HuH-7.5 (cell line): ENCODE measurements around the gene PDPK1.
"Not testable (repeated sequence)": the region's sequence is repeated elsewhere in the genome, so short reads cannot be mapped to it uniquely, and the experiment has no call there.

Source experiments
- DNase-seq: peaks from one replicate; pipeline ENCODE4 v3.0.0; 2011; ENCODE audit warnings: low spot score

The PDPK1 gene

GRCh38 chr16:2540912-2541311 is 3.1 kb downstream of the PDPK1 start:
- DNase-seq = not testable (repeated sequence)

DNA sequence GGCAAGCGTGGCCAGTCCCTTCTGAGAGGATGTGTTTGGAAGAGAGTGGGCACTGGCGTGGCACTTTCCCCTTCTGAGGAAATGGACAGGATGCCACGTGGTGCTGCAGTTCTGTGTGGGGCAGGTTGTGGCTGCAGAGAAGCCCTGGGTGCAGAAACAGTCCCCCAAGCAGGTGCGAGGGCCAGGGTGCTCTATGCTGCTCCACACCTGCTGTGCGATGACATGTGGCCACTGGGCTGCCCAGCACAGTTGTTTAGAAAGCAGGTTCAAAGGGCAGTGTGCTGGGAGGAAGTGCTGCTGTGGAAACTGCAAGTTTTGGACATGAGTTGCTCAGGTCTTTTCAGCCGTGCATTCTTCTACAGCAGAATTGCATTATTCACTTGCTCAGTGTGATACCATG is 3.6 kb downstream of the PDPK1 start:
- DNase-seq = not testable (repeated sequence)

- DNase-seq = not testable (repeated sequence)
Observed at GRCh38 chr16:2543771-2544170, 6.0 kb downstream of the PDPK1 start.

DNA sequence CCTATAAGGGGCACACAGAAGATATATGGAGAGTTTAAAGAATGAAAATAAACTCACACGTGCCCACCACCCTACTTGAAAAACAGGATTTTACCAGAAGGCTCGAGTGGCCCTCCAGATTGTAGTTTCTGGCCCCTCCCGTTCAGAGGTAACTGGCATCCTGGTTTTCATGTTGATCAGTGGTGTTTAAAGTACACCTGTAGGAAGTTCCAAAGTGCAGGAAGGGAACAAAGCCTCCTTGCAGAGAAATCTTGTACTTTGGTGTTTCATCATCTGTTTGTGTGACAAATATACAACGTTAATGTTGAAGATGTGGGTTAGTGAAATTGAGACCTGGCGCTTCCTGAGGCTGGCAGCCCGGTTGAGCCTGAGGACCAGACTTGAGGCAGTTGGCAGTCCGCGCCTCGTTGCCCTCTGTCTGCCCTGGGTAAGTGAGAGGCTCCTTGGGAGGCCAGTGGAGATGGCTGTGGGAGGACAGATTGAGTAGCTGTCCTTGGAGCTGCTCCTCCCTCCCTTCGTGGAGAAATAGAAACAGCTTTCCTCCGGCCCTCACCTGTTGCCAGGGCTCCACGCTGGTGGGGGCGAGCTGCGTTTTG is 12.6 kb downstream of the PDPK1 start:
- DNase-seq = not testable (repeated sequence)

DNA sequence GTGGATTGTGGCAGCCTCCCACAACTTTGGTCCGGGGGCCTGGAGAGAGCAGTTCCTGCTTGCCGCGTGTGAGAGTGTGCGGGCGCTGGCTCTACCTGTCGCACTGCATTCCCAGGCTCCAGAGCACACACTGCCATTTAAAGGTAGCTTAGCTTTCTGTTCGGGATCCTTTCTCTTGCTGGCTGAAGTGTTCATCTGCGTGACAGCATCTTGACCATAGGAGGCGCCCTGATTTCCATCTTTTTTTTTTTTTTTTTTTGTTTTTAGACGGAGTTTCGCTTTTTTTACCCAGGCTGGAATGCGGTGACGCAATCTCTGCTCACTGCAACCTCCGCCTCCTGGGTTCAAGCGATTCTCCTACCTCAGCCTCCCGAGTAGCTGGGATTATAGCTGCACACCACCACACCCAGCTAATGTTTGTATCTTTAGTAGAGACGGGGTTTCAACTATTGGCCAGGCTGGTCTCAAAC is 13.6 kb downstream of the PDPK1 start:
- not testable (repeated sequence) for DNase-seq

DNA sequence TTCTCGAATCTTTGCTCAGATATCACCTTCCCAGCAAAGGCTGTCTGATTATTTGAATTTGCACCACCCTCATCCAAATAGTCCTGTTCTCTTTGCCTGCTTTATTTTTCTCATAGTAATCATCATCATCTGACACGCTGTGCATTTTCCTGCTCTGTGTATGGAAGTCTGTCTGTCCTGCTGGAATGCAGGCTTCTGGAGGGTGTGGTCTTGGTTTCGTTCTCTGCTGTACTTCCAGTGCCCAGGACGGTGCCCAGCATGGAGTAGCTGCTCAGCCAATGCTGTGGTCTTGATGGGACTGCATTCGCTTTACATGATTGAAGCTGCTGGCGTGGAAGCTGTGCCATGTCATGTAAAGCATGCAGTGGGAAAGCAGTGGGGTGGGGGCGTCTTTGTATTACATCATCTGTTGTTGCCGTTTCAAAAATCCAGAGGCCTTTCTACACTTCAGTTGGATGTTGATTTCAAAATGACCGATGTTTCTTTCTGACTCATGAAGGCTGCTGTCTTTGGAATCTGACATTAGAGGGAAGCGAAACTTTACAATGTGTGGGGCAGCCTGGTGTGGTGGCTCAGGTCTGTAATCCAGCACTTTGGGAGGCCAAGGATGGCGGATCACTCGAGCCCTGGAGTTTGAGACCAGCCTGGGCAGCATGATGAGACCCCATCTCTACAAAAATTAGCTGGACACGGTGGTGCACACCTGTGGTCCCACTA is 17.0 kb downstream of the PDPK1 start:
- DNase-seq = not testable (repeated sequence)

DNA sequence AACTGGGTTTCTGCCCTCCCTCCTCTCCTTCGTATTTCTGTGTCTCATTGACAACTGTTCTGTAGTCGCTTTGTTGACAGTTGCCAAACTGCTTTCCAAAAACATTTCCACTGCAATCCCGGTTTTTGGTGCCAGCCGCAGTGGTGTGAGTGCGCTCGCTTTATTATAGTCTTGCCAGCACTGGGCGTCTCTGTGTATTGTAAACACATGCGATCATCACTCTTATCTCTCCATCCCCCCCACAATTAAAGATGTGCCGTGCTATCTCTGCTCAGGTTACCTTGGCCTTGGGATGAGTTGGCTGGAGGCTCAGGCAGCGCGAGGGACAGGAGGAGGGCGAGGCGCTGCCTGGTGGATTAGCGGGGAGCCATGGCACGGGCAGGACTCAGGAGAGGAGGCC is 19.3 kb downstream of the PDPK1 start:
- DNase-seq = not testable (repeated sequence)

DNA sequence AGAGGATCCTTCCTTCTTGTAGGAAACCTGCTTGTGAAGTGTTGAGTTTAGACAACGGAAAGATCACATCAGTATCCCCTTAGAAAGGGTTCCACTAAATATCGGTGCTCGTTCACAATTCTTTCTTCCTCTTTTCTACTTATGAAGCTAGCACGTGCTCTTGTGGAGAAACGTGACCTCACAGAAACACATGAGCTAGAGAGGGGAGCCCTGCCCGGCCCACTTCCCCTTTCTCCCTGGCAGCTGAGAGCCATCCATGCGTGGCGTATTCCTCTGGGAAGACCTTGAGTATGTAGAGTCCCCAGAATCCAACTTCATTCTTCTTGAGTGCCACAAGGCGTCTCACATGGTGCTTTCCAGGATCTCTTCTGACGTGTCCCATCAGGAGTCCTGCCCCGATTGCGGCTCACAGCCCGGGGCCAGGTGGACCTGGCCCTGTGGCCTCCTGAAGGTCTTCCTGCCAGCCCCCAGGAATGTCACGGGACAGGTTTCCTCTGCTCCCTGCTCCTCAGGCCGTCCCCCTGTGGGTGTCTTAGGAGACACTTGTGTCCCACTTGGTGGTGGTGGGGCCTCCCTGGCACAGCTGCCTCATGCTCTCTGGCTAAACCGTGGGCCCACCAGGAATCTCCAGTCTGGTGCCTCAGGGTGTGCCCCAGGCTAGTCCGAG is 22.4 kb downstream of the PDPK1 start:
- DNase-seq = not testable (repeated sequence)

DNA sequence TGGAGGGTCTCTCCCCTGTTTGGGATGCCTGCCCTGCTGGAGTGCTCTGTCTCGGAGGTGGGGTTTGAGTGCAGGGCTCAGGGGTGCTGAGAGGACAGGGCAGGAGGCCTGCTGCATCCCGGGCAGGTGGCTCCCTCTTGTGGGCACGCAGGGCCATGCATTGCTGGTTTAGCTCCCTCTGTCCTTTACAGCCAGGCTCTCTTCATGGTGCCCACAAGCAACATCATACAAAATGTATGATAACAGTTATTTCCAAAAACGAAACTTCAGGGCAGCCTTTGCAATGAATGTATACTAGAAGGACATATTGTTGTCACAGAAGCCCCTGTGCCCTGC is 22.9 kb downstream of the PDPK1 start:
- not testable (repeated sequence) for DNase-seq

DNA sequence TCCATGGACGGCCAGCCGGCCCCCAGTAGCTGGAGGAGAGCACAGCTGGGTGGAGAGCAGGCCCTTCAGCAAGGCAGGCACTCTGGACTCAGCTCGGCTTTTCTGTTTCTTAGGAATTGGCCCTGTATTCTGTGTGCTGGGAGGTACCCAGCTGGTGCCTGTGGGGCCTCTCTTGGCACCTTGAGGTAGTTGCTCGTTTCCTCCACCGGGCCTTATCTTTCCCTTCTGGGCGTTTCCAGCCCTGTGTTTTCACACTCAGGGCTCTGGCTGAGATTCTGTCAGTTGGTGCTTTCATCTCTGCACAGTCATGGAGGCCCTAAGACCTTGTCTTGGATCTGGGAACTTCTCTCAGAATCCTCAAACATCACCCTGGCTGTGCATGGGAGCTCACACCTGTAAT is 29.7 kb downstream of the PDPK1 start:
- DNase-seq = not testable (repeated sequence)

- DNase-seq = not testable (repeated sequence)
Observed at GRCh38 chr16:2568573-2568972, 30.8 kb downstream of the PDPK1 start.

DNA sequence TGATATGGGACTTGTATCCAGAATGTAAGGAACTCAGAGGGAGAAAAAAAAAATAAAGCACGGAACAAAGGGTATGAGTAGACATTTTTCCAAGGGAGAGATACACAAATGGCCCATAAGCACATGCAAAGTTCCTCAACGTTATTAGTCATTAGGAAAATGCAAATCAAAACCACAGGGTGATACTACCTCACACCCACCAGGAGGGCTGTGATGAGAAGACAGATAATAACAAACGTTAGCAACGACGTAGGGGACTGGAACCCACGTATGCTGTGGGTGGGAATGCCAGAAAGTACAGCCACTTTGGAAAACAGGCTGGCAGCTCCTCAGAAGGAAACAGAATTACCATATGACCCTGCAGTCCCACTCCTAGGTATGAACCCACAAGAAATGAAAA is 34.9 kb downstream of the PDPK1 start:
- not testable (repeated sequence) for DNase-seq

DNA sequence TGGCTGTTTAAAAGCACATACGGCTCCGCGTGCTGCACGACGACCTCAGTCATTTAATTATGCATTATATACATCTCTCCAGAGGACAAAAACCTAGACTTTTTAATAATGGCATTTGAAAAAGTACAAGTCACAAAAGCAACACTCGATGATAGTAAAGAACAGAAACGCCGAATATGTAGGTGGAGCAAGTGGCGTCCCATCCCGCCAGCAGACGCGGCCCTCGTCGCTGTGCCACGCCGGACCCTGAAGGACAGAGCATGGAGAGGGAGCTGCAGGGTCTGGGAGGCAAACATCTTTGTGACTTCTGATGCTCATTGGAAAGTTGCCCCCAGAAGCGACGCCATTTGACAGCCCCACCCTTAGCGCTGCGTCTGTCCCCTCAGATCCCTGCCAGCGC is 38.0 kb downstream of the PDPK1 start:
- DNase-seq = not testable (repeated sequence)

DNA sequence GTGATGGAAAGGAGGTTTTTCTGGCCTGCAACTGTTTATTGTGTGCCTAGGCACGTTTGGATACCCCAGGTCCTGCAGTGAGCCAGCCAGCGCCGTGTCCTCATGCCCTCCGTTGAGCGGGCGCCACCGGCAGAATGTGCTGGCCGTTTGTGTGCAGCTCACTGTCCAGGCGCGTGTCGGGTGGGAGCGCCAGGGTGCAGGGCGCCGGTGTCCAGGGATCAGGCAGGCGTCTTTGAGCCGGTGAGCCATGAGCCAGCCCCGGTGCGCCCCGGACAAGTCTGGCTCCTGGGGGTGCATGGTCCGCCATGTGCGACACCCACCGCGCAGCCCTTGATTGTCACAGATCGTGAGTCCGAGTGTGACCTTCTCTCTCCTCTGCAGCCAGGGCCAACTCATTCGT is 39.2 kb downstream of the PDPK1 start:
- DNase-seq = not testable (repeated sequence)

DNA sequence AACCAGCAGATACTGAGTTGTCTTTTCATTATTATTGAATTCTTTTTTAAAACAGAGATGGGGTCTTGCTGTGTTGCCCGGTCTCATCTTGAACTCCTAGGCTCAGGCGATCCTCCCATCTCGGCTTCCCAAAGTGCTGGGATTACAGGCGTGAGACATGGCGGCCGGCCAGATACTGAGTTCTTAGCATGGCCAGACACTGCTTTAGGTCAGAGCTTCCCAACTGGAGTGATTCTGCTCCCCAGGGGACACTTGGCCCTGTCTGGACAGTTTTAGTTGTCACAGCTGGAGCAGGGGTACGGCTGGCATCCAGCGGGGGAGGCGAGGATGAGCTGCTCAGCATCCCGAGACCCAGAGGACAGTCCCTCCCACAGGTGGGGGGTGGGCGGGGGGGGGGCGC is 41.1 kb downstream of the PDPK1 start:
- DNase-seq = not testable (repeated sequence)

- not testable (repeated sequence) for DNase-seq
Observed at GRCh38 chr16:2580143-2580542, 42.3 kb downstream of the PDPK1 start.

DNA sequence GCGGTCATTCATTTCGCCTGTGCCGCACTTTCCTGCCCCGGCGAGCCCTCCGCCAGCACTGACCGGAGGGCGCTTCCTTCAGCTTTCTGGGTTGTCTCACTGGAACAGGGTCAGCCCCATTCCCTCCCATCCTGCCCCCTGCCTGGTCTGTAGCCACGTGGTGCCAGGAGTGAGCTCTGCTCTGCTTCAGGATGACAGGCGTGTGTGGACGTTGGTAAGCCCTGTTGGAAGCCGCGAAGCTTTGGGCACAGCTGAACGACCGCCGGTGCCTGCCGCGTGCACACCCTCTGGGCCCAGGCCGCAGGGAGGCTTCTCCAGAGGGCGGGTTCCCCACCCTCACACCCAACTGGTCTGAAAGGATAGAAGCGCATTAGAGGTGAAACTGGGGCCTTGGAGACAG is 43.0 kb downstream of the PDPK1 start:
- DNase-seq = not testable (repeated sequence)

GRCh38 chr16:2584729-2585650 is 47.2 kb downstream of the PDPK1 start:
- DNase-seq = no peak

GRCh38 chr16:2585651-2586081 is 47.8 kb downstream of the PDPK1 start:
- no peak for DNase-seq

GRCh38 chr16:2586241-2586640 is 48.4 kb downstream of the PDPK1 start:
- peak; percentile 40 for DNase-seq

- no peak for DNase-seq
Observed at GRCh38 chr16:2586901-2587480, 49.2 kb downstream of the PDPK1 start.
